Heart right ventricle (tissue), 16 donors: ENCODE results near the gene IFITM10. TPM values are rescaled to one million over a fixed set of nuclear protein-coding genes. Genes with fewer than 3 reads are reported as not detected.

ENCODE experiments used
- ATAC-seq, 8 donors: fragments of 200-7000 bp; cut with Tn5 transposase; one replicate each; pipeline ENCODE4 v1.9.1; 2020; ENCODE audit warnings: mild to moderate bottlenecking in 8 of 8, moderate library complexity in 8 of 8, moderate number of reproducible peaks in 1 of 8
- DNase-seq, 2 donors: peaks; one replicate each; pipeline ENCODE4 v3.0.0-alpha.2; 2020
- H3K27ac ChIP-seq, 10 donors: fragments of 200-600 bp; sonication (generic) in 2 of 10; one replicate each; pipeline versions ENCODE4 v1.5.0 to v1.8.0; 2020 to 2022; ENCODE audit warnings: mild to moderate bottlenecking in 3 of 10
- H3K27me3 ChIP-seq, 7 donors: fragments of 200-600 bp; one replicate each; pipeline ENCODE4 v1.8.0; 2021 to 2022; ENCODE audit warnings: mild to moderate bottlenecking in 2 of 7
- H3K36me3 ChIP-seq, 9 donors: fragments of 200-600 bp; sonication (generic) in 1 of 9; one replicate each; pipeline versions ENCODE4 v1.5.0 to v1.8.0; 2020 to 2022; ENCODE audit warnings: mild to moderate bottlenecking in 2 of 9
- H3K4me1 ChIP-seq, 9 donors: fragments of 200-600 bp; sonication (generic) in 1 of 9; one replicate each; pipeline versions ENCODE4 v1.5.0 to v1.8.0; 2020 to 2022; ENCODE audit warnings: mild to moderate bottlenecking in 4 of 9
- H3K4me3 ChIP-seq, 10 donors: fragments of 200-600 bp; sonication (generic) in 2 of 10; one replicate each; pipeline versions ENCODE4 v1.5.0 to v1.8.0; 2020 to 2022; ENCODE audit warnings: mild to moderate bottlenecking in 7 of 10, moderate library complexity in 2 of 10
- H3K9me3 ChIP-seq, 11 donors: fragments of 200-600 bp in 10 of 11; sonication (generic) in 2 of 11; one replicate each; pipeline versions ENCODE4 v1.5.0 to v1.8.0; 2013 to 2022; ENCODE audit warnings: mild to moderate bottlenecking in 2 of 11, control low read depth in 1 of 11, moderate library complexity in 1 of 11
- CTCF ChIP-seq, 9 donors: fragments of 200-600 bp; sonication (generic) in 2 of 9; IDR thresholded peaks; one replicate each; pipeline versions ENCODE4 v1.5.0 to v1.8.0; 2021 to 2022; ENCODE audit warnings: antibody characterized with exemption in 9 of 9, mild to moderate bottlenecking in 5 of 9, moderate library complexity in 1 of 9
- WGBS, 2 donors: extraction: QIAGEN DNeasy Blood & Tissue Kit; methylation state at CpG; one replicate each; pipeline ENCODE4 v1.1.7; 2013; ENCODE audit warnings: inconsistent platforms in 1 of 2; 5-methylcytosine and 5-hydroxymethylcytosine counted together
- intact Hi-C, 10 donors: fragments of 100-400 bp; cut with DNase I; formaldehyde crosslinking; loops; one replicate each; pipeline versions ENCODE4 v1.11.1 to v1.14.2; 2022
- polyA plus RNA-seq, 2 donors: library from polyadenylated mRNA; stranded (reverse); fragments of 200-250 nt; gene quantifications; one replicate each; pipeline ENCODE4 v1.2.3, GENCODE V29; 2013
- total RNA-seq, 10 donors: library from RNA; stranded (reverse); fragmentation: NEBNext Ultra II Directional in 3 of 10; extraction: Animal tissue kit (Norgen Biotek cat#: 25700) in 3 of 10; gene quantifications; one replicate each; pipeline versions ENCODE4 v1.2.1 to v1.2.4, GENCODE V29; 2021 to 2023
- donor health status: Arrhythmogenic right ventricular cardiomyopathy.
- donor health status: ischemic (EF 13 %, LVEDD 7.1; RV severe dilation, severe dysfunction).
- donor health status: healthy with polysubstance abuse.
- donor health status: DM: no; HTN: yes; CAD: no.
- donor health status: DM: no; HTN: no; CAD: no.
- donor health status: ischemic (EF 25% LVEDD 6.9; RV normal size, moderate dysfunction).
- donor health status: ischemic (EF 25% LVEDD 5.7; RV mildly dilated, moderate dysfunction).
- donor health status: healthy.
- donor health status: DM: yes; HTN: yes; CAD: no.
- donor health status: Ischemic cardiomyopathy.
- donor health status: ischemic (EF 35%, LVEDD 5.7; RV mildly dilated, moderate dysfunction).
- donor health status: nonischemic (EF 11% LVEDD 7.7; RV severe dilation, severe dysfunction).
- donor health status: DM: yes; HTN: yes; CAD: no.
- donor health status: PGD.
- donor health status: ischemic (EF 29% LVEDD 5.4; RV normal size, mild dysfunction).
- donor health status: nonischemic (EF 23%, LVEDD 6.1; RV moderate dilation, normal function).

Gene IFITM10
- total and polyA plus RNA-seq, 12 donors = 0.07 to 2.4 (median 0.42) TPM

GRCh38 chr11:1763796-1764661, 13.6 kb upstream of the IFITM10 start, which contains the start of gene CTSD:
CTSD (minus strand) TSS chr11:1763927; CDS start chr11:1763859, 68 bp downstream.
- peak within 1 kb of the TSS; percentile 93 to 99 (median 97) for H3K27ac ChIP-seq
- no peaks in the 10 kb centered on the region for H3K9me3 ChIP-seq
- intact Hi-C loops = loop anchor here in 3 of 10 donors (5.0 to 10.0 kb wide), 4 partner anchors 47 to 68 kb away; partner anchors contain the start of gene SYT8 (in 1 of the 3)
- 2% methylated on average over 71 to 85 of the region's 85 CpGs for WGBS, 2 donors
- peak within 1 kb of the TSS; percentile 79 to 100 (median 100) for H3K4me3 ChIP-seq
- peaks cover 29 to 52% (median 51%) of the 10 kb centered on the region in 9 donors for H3K4me1 ChIP-seq
- H3K36me3 ChIP-seq = peaks cover 0 to 21% (median 6%) of the 10 kb centered on the region in 9 donors
- peak in 2 of 9 donors; percentile 28 to 30 for TF ChIP-seq CTCF (IDR thresholded peaks at IDR 0.05)
- H3K27me3 ChIP-seq = no peaks in the 10 kb centered on the region
- peak; percentile 88 to 94 for DNase-seq
- peak; percentile 62 to 88 (median 75) for ATAC-seq

- DNase-seq (no peak), ATAC-seq (peak in 1 of 8 donors; percentile 1)
- TF ChIP-seq CTCF (IDR thresholded peaks at IDR 0.05) = no peak
- H3K9me3 ChIP-seq = no peaks in the 10 kb centered on the region
- intact Hi-C loops = loop anchor here in 3 of 10 donors (5.0 to 10.0 kb wide), 4 partner anchors 46 to 69 kb away; partner anchors contain the start of gene SYT8 (in 1 of the 3)
- 2% methylated on average over 31 to 32 of the region's 32 CpGs for WGBS, 2 donors
- peaks cover 0 to 27% (median 12%) of the 10 kb centered on the region in 9 donors for H3K36me3 ChIP-seq
- H3K27ac ChIP-seq = peak overlapping the region; percentile 93 to 99 (median 97)
- H3K27me3 ChIP-seq = no peaks in the 10 kb centered on the region
- H3K4me1 ChIP-seq = peaks cover 31 to 59% (median 57%) of the 10 kb centered on the region in 9 donors
- H3K4me3 ChIP-seq = peak overlapping the region; percentile 79 to 100 (median 100)
Observed at GRCh38 chr11:1763336-1763795, 13.0 kb upstream of the IFITM10 start.

- ATAC-seq = peak in 5 of 8 donors; percentile 3 to 30 (median 11)
- H3K4me3 ChIP-seq = peak overlapping the region; percentile 79 to 100 (median 100)
- TF ChIP-seq CTCF (IDR thresholded peaks at IDR 0.05) = no peak
- WGBS, 2 donors = 25 to 29% methylated on average over 16 of the region's 16 CpGs
- intact Hi-C loops = loop anchor here in 3 of 10 donors (5.0 to 10.0 kb wide), 4 partner anchors 45 to 70 kb away; partner anchors contain the start of gene SYT8 (in 1 of the 3)
- H3K27ac ChIP-seq = peak overlapping the region; percentile 93 to 99 (median 97)
- DNase-seq = no peak
- H3K4me1 ChIP-seq = peaks cover 31 to 64% (median 62%) of the 10 kb centered on the region in 9 donors
- H3K36me3 ChIP-seq = peaks cover 0 to 34% (median 14%) of the 10 kb centered on the region in 9 donors
- no peaks in the 10 kb centered on the region for H3K9me3 ChIP-seq
- no peaks in the 10 kb centered on the region for H3K27me3 ChIP-seq
Observed at GRCh38 chr11:1762537-1763302, 12.3 kb upstream of the IFITM10 start.
